Osteocyte (in vitro differentiated cells): Measurements from ENCODE around the gene IGDCC3. TPM values are rescaled to one million over a fixed set of nuclear protein-coding genes. Genes with fewer than 3 reads are reported as not detected.

ENCODE experiments used
- DNase-seq: peaks from one replicate; pipeline ENCODE4 v3.0.0; 2021; ENCODE audit warnings: mixed read lengths; ENCODE audit not compliant: unreplicated experiment; ENCODE audit errors: extremely low spot score
- H3K27ac Mint-ChIP-seq: one replicate; pipeline ENCODE4 v1.8.0; 2021; ENCODE audit warnings: mild to moderate bottlenecking, mixed read lengths; ENCODE audit not compliant: unreplicated experiment
- H3K27me3 Mint-ChIP-seq: one replicate; pipeline ENCODE4 v1.8.0; 2021; ENCODE audit warnings: mixed read lengths; ENCODE audit not compliant: unreplicated experiment
- H3K36me3 Mint-ChIP-seq: one replicate; pipeline ENCODE4 v1.8.0; 2021; ENCODE audit warnings: mixed read lengths; ENCODE audit not compliant: unreplicated experiment
- H3K4me1 Mint-ChIP-seq: one replicate; pipeline ENCODE4 v1.8.0; 2021; ENCODE audit warnings: mixed read lengths; ENCODE audit not compliant: unreplicated experiment
- H3K4me3 Mint-ChIP-seq: one replicate; pipeline ENCODE4 v1.8.0; 2021; ENCODE audit warnings: mild to moderate bottlenecking, moderate library complexity, mixed read lengths; ENCODE audit not compliant: unreplicated experiment
- H3K9me3 Mint-ChIP-seq: one replicate; pipeline ENCODE4 v1.8.0; 2021; ENCODE audit warnings: mixed read lengths; ENCODE audit not compliant: unreplicated experiment
- CTCF ChIP-seq: fragments of 200-600 bp; sonication (generic); IDR thresholded peaks from 2 replicates; pipeline ENCODE4 v1.5.0; 2021; ENCODE audit warnings: antibody characterized with exemption, mild to moderate bottlenecking, moderate library complexity
- total RNA-seq: library from RNA; stranded (reverse); gene quantifications from 2 replicates; pipeline ENCODE4 v1.2.1, GENCODE V29; 2021

The IGDCC3 gene
- total RNA-seq, 1 donor from 2014 or later, result 0.48 TPM

- Mint-ChIP-seq H3K4me1 (peaks cover 10% of the 10 kb centered on the region), H3K36me3 (peaks cover 27% of the 10 kb centered on the region), H3K27ac (no peak overlapping the region), H3K4me3 (no peak overlapping the region), H3K27me3 (no peaks in the 10 kb centered on the region), H3K9me3 (no peaks in the 10 kb centered on the region)
- no peak for DNase-seq
- no peak for TF ChIP-seq CTCF
Measured at GRCh38 chr15:65396283-65396964, 18.6 kb upstream of the IGDCC3 start.

DNA sequence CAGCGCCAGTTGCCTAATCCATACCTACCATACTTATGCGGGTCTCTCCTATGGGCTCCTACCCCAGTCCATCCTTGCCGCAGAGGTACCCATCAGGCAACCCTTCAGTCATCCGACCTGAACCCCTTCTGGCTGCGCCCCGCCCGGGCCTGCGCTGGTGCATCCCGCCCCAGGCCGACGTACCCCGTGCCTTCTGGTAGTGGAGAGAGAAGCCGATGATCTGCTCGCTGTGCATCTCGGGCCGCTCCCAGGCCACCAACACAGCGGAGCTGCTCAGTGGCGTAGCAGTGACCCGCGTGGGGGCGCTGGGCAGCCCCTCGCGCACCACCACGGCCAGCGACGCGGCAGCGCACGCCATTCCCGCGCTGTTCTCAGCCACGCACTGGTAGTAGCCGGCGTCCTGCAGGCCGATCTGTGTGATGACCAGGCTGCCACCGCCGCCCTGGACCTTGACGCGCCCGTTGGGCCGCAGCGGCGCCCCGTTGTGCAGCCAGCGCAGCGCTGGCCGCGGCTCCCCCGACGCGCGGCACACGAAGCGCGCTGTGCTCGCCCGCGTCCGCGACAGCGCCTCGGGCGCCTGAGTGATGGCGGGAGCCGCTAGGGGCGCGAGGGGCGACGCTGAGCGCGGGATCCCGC, 17.9 kb upstream of the IGDCC3 start:
- DNase-seq, result no peak
- Mint-ChIP-seq H3K36me3 (peaks cover 27% of the 10 kb centered on the region), H3K4me3 (no peak overlapping the region), H3K27ac (no peak overlapping the region), H3K27me3 (no peaks in the 10 kb centered on the region), H3K9me3 (no peaks in the 10 kb centered on the region), H3K4me1 (peaks cover 2% of the 10 kb centered on the region)
- no peak for TF ChIP-seq CTCF

DNA sequence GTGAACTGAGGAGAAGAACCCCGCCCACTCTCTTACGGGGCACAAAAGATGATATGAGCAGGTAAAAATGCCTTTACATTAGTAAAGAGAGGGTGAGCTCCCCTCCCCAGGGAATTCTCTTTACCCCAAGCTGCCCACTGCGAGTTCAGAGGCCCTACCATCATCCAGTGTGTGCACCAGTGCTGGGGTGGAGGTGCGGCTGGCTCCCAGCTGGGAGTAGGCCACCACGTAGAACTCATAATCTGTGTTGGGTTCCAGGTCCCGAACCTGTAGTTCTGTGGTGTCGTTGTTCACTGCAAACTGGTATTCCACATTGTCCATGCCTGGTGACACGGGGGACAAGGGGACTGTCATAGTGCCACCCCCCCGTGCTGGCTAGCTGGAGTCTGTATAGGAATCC, 17.1 kb upstream of the IGDCC3 start:
- Mint-ChIP-seq H3K9me3 (no peaks in the 10 kb centered on the region), H3K27me3 (no peaks in the 10 kb centered on the region), H3K4me3 (no peak overlapping the region), H3K4me1 (no peaks in the 10 kb centered on the region), H3K36me3 (peaks cover 26% of the 10 kb centered on the region), H3K27ac (no peak overlapping the region)
- no peak for DNase-seq
- TF ChIP-seq CTCF, result no peak

- no peak overlapping the region for H3K27ac Mint-ChIP-seq
- no peaks in the 10 kb centered on the region for H3K27me3 Mint-ChIP-seq
- H3K4me1 Mint-ChIP-seq, result no peaks in the 10 kb centered on the region
- TF ChIP-seq CTCF, result no peak
- no peak for DNase-seq
- no peaks in the 10 kb centered on the region for H3K9me3 Mint-ChIP-seq
- peaks cover 26% of the 10 kb centered on the region for H3K36me3 Mint-ChIP-seq
- no peak overlapping the region for H3K4me3 Mint-ChIP-seq
Measured at GRCh38 chr15:65394280-65394789, 16.5 kb upstream of the IGDCC3 start.

- H3K36me3 Mint-ChIP-seq, result peaks cover 26% of the 10 kb centered on the region
- no peak for TF ChIP-seq CTCF
Measured at GRCh38 chr15:65393557-65393956, 15.8 kb upstream of the IGDCC3 start.

More at GRCh38 chr15:65393557-65393956, 15.8 kb upstream of the IGDCC3 start:
- DNase-seq, result no peak
- H3K27ac Mint-ChIP-seq, result no peak overlapping the region
- H3K27me3 Mint-ChIP-seq, result no peaks in the 10 kb centered on the region
- no peaks in the 10 kb centered on the region for H3K9me3 Mint-ChIP-seq
- H3K4me3 Mint-ChIP-seq, result no peak overlapping the region
- H3K4me1 Mint-ChIP-seq, result no peaks in the 10 kb centered on the region
